ENCODE results near the gene NPHS1.
"Not testable (repeated sequence)": the region's sequence is repeated elsewhere in the genome, so short reads cannot be mapped to it uniquely, and the experiment has no call there.

NPHS1 gene

DNA sequence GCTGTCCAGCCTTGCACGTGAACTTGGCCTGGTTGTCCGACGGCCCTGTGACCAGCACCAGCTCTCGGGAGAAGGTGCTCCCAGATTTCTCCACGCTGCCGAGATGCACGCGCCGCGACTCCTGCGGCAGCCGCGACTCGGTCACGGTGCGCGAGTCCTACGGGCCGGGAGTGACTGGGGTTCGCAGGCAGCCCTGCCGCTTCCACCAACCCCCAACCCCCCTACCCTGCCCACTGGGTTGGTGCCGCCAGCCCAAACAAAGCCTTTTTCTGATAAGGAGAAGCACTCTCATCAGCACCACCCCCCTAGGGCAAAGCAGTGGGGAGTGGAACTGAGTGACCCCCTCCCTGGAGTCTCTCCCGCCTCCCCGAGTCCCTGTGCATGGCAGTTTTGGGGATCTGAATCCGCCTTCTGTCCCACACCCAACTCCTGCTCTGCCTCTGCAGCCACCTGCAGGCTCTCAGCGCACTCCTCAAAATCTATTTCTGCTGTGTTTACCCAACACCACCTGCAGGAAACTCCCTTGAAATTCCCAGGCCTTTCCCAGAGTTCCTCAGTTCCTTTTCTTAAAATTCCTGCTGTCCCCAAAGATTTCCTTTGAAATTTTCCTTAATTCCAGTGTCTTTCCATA lies 6.2 kb downstream of the NPHS1 start:
- no peak for DNase-seq

DNA sequence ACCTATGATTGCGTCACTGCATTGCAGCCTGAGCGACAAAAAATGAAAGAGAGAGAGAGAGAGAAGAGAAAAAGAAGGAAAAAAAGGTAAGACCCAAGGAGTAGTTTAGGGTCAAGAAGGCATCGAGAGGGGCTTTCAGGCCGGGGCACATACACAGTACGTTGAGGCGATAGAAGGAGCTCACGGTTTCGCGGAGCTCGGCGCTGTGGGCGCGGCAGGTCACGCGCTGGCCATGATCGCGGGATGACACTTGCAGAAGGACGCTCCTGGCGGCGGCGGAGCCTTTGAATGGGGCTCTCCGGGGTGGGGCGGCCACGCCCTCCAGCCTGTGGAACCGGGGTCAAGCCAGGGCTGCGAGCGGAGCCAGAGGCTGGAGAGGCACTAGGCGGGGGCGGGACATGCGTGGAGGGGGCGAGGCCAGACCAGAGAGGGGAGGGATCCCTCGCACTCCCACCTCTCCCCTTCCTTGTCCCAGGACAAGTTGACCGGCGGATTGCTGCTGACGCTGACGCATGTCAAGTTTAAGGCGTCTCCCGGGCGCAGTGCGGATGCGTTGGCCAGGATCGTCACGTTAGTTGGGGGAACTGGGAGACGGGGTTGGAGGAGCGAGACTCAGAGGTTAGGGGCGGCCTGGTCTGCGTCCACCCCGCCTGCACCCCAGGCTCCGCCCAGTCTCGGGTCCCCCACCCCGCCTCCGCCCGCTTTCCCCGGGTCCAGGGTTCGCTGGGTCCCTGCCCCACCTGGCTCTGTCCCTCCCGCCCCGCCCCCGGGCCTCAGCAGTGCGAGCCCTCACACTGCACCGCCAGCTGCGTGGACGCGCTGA lies 6.9 kb downstream of the NPHS1 start:
- DNase-seq: no peak

DNA sequence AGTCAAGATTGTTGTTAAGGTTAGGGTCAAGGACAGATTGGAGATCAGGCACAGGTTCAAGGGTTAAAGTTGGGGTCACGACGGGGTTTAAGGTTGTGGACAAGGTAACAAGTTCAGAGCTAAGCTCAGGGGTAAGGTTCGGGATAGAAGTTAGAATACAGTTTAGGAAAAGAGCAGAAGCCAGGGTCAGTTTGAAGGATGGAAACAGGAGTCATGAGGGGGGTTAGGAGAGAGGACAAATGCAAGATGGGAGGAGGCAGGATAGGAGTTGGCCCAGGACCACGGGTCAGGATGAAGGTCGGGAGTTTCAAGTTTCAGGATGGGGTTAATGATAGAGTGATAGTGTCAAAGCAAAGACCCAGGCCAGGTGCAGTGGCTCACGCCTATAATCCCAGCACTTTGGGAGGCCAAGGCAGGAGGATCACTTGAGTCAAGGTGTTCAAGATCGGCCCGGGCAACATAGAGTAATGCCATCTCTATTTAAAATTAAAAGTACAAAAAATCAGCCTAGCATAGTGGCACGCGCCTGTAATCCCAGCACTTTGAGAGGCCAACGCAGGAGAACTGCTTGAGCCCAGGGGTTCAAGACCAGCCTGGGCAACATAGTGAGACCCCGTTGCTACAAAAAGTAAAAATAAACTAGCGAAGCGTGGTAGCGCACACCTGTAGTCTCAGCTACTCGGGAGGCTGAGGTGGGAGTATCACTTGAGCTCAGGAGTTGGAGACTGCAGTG lies 7.7 kb downstream of the NPHS1 start:
- no peak for DNase-seq

- DNase-seq: no peak
Observed at GRCh38 chr19:35843676-35844481, 8.4 kb downstream of the NPHS1 start.

GRCh38 chr19:35842666-35843272 lies 9.5 kb downstream of the NPHS1 start:
- DNase-seq: no peak

DNA sequence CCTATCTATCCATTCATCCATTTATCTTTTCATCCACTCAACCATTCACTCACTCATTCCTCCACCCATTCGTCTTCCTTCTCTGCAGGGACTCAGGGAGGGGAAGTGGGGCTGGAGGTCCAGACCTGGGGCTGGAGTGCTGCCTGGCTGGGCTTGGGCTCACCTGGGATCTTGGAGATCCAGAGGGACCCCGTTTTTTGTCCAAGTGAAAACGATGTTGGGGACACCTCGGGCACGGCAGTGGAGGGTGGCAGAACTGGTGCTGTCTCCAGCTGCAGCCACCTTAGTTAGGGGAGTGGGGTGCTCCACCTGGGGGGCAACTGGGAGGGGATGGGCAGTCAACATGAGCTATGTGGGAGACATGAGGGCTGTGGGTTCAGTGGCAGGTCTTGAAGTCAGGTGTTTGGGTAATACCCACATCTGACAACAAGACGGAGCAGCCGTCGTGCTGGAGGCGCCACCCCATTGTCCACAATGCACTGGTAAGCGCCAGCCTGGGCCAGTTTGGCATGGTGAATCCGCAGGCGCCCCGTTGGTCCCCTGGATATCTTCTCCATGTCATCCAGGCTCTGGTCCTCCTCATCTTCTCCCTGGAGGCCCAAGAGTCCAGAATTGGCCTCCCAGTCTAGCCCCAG lies 10.2 kb downstream of the NPHS1 start:
- DNase-seq: no peak

- DNase-seq: not testable (repeated sequence)
Observed at GRCh38 chr19:35836096-35836495, 16.2 kb downstream of the NPHS1 start.

DNA sequence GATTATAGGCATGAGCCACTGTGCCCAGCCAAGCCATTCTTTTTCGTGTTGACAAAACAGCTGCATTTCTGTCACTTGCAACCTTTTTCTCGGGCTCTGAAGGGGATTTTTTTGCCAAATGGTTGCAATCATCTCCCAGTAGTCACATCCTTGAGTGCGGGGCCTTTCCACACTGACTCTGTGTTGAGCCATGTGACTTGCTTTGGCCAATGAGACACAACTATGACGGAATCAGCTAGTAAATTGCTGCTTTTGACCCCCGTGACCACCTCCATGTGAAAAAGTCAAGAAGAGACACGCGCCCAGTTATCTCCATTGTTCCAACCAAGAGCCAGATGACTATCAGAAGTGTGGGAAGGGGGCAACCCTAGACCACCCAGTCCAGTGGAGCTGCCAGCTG lies 18.3 kb downstream of the NPHS1 start:
- no peak for DNase-seq

- DNase-seq: no peak
Observed at GRCh38 chr19:35832054-35832453, 20.2 kb downstream of the NPHS1 start.

- DNase-seq: no peak
Observed at GRCh38 chr19:35830986-35831385, 21.3 kb downstream of the NPHS1 start.

DNA sequence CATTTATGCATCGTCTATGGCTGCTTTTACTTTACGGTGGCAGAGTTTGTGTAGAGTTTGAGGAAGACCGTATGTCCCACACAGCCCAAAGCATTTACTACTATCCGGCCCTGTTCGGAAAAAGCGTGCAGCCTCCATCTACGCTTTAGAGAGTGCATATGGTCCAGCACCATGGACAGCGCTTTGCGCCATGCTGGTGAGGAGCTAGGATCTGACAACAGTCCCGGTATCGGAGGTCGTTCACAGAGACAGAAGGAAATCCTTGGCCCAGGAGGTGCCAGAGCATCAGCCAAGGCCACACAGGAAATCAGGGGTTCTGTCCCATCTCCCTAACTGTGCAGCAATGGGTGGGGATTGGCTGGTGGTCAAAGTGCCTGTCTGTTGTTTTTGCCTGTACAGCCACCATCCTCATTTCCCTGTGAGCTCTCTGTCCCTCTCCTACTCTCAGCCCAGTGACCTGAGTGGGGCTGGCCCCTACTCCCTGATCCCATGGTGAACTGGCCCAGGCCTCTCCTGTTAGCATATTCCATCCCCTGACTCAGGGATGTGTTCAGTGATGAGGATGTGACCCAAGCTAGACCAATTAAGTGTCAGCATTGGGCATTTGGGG lies 23.5 kb downstream of the NPHS1 start:
- DNase-seq: no peak

GRCh38 chr19:35824150-35824549 lies 28.2 kb downstream of the NPHS1 start:
- DNase-seq: no peak

DNA sequence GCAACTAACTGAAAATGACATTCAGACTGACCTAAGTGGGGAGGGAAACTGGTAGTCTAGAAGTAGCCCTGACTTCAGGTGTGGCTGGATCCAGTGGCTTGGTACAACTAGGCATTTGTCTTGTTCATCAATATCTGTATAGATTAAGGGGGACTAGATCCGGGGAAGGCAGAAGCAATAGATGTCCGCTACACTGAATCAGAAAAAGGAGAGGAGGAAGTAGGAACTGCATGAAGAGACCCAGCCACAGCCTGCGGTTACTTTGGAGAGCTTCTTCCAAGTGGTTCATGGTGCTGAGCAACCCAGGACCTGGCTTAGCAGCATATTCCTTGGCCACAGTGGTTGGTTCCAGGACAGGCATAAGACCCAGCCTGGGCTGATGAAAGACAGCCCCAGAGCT lies 29.7 kb downstream of the NPHS1 start:
- DNase-seq: no peak

- no peak for DNase-seq
Observed at GRCh38 chr19:35818445-35818844, 33.9 kb downstream of the NPHS1 start.

DNA sequence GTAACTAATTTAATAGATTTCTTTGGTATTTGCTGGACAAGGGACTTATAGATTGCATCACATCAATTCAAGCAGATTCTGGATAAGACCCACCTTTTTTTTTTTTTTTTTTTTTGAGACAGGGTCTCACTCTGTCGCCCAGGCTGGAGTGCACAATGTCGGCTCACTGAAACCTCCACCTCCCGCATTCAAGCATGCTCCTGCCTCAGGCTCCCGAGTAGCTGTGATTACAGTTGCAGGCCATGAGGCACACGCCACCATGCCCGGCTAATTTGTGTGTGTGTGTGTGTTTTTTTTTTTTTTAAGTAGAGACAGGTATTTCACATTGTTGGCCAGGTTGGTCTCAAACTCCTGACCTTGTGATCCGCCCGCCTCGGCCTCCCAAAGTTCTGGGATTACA lies 35.5 kb downstream of the NPHS1 start:
- no peak for DNase-seq

- DNase-seq: no peak
Observed at GRCh38 chr19:35816262-35816661, 36.0 kb downstream of the NPHS1 start.

DNA sequence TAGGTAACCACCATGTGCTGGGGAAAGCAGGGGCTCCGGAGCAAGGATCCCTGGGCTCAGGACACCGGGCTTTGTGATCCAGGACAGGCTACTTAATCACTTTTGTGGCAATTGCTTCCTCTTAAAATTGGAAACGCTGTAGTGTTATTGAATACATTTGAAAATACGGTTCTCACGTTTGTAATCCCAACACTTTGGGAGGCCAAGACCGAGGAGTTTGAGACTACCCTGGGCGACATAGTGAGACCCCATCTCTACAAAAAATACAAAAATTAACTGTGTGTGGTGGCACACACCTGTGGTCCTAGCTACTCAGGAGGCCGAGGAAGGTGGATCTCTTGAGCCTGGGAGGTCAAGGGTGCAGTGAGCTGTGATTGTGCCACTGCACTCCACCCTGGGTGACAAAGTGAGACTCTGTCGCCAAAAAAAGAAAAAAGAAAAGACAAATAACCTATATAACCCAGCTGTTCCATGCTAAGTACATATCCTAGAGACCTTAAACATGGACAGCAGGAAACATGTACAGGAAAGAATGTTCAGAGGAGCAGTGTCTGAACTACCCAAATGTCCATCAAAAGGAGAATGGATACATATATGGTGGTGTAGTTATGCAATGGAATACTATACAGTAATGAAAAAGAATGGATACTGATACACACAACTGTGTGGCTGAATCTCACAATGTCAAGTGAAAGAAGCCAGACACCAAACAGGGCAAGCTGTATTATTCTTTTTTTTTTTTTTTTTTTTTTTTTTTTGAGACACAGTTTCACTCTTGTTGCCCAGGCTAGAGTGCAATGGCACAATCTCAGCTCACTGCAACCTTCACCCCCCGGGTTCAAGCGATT lies 39.0 kb downstream of the NPHS1 start:
- DNase-seq: no peak

GRCh38 chr19:35812220-35813042 lies 39.9 kb downstream of the NPHS1 start, which contains the start of gene PRODH2:
TSS of gene PRODH2 (minus strand) at chr19:35812845. CDS start at chr19:35812805, 40 bp downstream.
- DNase-seq: no peak
